Heart left ventricle (tissue), 13 donors: Measurements from ENCODE around the gene RXFP4.

Experiments
- POLR2A ChIP-seq, 2 donors: fragments of 450-650 bp; IDR thresholded peaks; one replicate each; pipeline ENCODE4 v1.6.1; 2017; ENCODE audit warnings: antibody characterized with exemption in 2 of 2, mild to moderate bottlenecking in 2 of 2, moderate library complexity in 2 of 2
- TF ChIP-seq, protein P1 (sequence below), 12 donors: fragments of 200-600 bp; sonication (generic) in 4 of 12; IDR thresholded peaks; one replicate each; pipeline versions ENCODE4 v1.5.0 to v1.8.0; 2018 to 2022; ENCODE audit warnings: antibody characterized with exemption in 12 of 12, mild to moderate bottlenecking in 5 of 12
- donor health status: ischemic (EF 13 %, LVEDD 7.1; RV severe dilation, severe dysfunction).
- donor health status: DM: no; HTN: yes; CAD: no.
- donor health status: DM: no; HTN: no; CAD: no.
- donor health status: ischemic (EF 25% LVEDD 6.9; RV normal size, moderate dysfunction).
- donor health status: ischemic (EF 25% LVEDD 5.7; RV mildly dilated, moderate dysfunction).
- donor health status: ischemic (EF 35%, LVEDD 5.7; RV mildly dilated, moderate dysfunction).
- donor health status: nonischemic (EF 11% LVEDD 7.7; RV severe dilation, severe dysfunction).
- donor health status: DM: yes; HTN: yes; CAD: no.
- donor health status: PGD.
- donor health status: ischemic (EF 29% LVEDD 5.4; RV normal size, mild dysfunction).
- donor health status: nonischemic (EF 23%, LVEDD 6.1; RV moderate dilation, normal function).

DNA sequence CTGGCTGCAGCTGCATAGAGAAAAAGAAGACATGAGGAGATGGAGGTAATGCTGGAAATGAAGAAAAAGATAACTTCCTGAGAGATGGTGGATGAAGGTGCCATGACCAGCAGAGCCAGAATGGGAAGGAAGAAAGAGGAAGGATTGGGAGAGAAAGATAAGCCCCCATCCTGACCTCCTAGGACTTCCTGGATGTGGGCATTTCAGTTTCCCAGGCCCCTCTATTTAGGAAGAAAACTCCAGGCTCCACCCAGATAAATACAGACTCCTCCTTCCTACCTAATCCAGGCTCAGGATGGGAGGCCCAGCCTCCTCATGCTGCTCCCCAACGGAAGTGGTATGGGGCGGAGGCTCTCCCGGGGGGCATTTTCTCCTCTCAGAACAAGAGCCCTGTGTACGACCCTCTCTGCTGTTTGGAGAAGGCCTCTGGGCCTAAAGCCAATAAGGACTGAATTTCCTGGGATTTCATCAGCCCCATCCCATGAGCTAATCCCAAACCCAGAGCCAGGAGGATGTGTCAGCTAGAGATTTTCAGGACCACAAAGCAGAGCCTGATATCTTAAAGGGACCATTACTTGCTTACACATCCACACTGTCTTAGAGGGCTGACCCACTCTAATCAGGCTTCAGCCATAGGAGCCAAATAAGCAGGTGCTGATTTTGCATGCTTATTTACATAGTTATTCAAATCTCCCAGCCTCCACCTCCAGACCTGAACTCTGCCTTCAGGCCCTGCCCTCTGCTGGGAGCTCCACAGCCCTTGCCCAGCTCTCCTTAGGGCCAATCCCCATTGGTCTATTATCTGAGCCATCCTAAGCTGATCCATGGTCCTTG, 42.0 kb downstream of the RXFP4 start:
- peak in 1 of 2 donors; percentile 10 for TF ChIP-seq POLR2A (IDR thresholded peaks at IDR 0.05)
- TF ChIP-seq, protein P1, sequence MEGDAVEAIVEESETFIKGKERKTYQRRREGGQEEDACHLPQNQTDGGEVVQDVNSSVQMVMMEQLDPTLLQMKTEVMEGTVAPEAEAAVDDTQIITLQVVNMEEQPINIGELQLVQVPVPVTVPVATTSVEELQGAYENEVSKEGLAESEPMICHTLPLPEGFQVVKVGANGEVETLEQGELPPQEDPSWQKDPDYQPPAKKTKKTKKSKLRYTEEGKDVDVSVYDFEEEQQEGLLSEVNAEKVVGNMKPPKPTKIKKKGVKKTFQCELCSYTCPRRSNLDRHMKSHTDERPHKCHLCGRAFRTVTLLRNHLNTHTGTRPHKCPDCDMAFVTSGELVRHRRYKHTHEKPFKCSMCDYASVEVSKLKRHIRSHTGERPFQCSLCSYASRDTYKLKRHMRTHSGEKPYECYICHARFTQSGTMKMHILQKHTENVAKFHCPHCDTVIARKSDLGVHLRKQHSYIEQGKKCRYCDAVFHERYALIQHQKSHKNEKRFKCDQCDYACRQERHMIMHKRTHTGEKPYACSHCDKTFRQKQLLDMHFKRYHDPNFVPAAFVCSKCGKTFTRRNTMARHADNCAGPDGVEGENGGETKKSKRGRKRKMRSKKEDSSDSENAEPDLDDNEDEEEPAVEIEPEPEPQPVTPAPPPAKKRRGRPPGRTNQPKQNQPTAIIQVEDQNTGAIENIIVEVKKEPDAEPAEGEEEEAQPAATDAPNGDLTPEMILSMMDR (IDR thresholded peaks at IDR 0.05), result peak in 4 of 12 donors; percentile 9 to 35 (median 14)
